HG02973 (cell line): ENCODE results near the gene RNF32.
"Not testable (repeated sequence)": the region's sequence is repeated elsewhere in the genome, so short reads cannot be mapped to it uniquely, and the experiment has no call there.

Experiments used
- ATAC-seq: cut with Tn5 transposase; IDR thresholded peaks from one replicate; pipeline ENCODE4 v1.9.1; 2021; ENCODE audit warnings: moderate library complexity; ENCODE audit not compliant: unreplicated experiment

The RNF32 gene

DNA sequence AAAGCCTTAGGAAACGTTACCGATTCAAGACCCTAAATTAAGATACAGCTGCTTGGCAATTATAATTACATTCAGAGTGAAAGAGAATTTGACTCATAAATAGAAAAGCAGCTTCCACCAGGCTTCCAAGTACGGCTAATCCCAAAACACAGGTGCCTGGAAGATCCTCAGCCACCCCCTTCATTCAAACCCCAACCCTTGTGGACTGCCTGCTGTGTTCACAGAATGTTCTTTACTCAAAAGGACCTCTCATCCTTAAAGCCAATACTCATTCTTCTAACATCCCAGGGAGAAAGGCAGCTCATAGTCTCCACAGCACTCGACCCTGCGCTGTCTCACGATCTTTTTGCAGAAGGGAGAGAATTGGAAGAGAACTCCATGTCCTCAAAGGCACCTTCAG, 32.9 kb downstream of the RNF32 start:
- ATAC-seq: no peak

DNA sequence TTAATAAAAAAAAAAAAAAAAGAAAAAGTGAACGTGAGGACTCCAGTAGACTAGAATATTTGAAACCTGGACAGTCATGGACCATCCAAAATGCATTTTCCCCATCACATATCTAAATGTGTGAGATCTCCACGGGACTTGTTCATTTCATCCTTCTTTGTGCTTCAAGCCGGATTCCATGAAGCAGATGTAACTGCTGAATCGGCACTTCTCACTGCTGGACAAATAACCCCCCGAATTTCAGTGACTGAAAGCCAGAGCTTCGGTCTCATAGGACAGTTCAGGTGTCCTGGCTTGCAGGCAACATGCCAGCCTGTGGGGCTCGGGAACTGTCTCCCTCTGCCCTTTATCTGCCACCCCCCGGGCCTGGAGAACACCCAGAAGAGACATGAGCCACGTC, 33.3 kb downstream of the RNF32 start:
- no peak for ATAC-seq

DNA sequence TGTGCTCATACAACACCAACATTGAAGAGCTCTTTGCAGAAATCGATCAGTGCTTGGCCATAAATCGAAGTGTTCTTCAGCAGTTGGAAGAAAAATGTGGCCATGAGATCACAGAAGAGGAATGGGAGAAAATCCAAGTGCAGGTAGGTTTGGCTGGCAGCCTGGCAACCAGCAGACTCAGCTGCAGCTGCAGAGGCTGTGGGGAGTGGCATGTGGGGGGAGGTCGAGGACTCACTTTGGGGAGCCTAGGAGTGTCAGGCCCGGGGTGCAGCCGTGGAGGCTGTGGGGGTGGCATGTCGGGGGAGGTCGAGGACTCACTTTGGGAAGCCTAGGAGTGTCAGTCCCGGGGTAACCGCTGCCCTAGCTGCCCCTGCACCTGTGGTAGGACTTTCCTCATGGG, 35.1 kb downstream of the RNF32 start:
- ATAC-seq: no peak

DNA sequence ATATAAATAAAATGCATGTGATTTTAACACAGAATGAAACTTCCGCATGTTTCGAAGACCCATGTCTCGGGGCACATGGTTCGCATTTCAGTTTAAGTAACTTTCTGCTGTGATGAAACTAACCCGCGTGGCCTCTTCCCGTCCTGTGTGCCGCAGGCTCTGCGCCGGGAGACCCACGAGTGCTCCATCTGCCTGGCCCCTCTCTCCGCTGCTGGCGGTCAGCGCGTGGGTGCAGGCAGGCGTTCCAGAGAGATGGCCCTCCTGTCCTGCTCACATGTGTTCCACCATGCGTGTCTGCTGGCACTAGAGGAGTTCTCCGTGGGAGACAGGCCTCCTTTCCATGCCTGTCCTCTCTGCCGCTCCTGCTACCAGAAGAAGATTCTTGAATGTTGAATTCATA, 35.7 kb downstream of the RNF32 start:
- no peak for ATAC-seq

DNA sequence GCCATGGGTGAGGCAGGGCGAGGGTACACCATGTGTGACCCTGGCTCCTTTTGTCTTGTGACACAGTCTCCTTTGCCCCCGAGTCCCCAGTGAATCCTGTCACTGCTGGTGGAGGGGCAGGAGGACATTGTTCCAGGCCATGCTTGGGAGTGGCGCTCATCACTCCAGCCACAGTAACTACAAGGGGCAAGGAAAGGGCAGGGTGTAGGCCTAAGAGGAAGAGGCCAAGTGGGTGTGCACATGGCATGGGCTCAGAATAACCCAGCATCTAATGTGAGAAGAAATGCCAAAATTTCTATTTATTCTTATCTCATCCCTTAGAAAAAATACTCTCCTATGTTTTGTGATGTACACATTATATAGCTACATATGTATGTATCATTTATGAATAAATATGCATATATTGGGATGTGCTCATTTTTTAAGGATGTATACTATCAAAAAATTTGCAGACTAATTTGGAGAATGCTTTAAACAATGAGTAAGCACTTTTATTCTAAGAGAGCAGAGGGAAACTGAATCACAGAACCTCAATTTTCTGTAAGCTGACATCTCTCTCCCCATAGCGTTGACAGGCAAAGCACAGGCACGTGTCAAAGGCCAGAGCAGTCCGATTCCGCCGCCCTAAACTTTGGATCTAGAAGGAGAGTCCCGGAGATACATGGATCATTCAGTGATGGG, 36.9 kb downstream of the RNF32 start:
- no peak for ATAC-seq

DNA sequence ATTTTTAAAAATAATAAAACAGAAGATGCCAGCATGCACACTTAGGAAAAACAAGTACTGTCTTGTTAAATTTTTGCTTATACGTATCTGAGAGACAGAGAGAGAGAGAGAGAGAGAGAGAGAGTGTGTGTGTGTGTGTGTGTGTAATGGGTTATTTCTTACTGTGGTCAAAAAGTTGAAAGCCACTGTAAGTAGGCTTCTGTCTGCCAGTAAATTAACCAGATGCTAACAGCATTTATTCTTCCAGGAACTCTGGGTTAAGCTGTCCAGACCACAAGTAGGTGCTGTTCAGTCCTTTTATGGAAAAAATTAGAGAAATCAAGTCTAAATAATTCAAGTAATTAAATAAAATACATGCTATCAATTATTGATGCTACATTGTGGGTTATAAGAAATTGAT, 39.7 kb downstream of the RNF32 start:
- ATAC-seq: no peak

DNA sequence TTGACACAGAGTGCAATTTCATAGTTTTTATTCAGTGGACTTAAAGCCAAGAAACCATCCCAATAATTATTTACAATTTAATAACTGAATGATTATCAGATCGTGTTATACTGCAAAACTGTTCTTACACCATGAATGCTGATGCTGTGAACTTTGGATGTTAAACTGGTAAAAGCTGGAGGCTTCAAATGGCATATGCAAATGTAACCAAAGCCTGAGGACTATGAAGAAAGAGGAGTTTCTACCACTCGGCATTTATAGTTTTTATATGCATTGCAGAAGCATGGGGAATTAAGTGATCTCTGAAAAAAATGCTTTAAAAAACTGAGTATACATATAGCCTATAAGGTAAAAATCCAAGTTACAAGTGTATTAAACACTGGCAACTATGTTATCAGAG, 42.4 kb downstream of the RNF32 start:
- ATAC-seq: no peak

DNA sequence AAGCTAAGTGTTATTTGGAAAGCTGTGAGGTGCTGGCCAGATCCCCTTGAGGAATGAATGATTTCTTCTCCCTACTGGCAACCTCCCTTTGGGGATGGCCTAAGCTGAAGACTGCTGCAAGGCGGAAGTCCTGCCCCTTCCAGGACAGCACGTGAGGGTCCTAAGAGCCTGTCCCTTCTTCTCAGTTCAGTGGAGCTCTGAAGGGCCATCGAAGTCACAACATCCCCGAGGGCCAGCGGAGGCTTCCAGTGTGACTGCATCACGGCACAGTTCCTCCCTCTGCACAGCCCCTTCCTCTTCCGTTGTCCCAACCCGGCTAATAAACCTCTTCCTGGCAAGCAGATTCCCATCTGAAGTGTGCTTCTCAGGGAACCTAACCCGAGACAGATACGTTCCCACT, 43.7 kb downstream of the RNF32 start:
- no peak for ATAC-seq

DNA sequence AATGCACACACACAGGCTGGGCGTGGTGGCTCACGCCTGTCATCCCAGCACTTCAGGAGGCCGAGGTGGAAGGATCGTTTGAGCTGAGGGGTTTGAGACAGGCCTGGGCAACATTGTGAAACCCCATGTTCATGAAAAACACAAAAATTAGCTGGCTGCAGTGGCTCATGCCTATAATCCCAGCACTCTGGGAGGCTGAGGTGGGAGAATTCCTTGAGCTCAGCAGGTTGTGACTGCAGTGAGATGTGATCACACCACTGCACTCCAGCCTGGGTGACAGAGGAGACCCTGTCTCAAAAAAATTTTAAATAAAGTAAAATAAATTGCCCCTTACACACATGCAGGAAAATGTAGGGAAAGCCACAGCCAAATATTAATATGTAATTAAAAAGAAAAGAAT, 44.1 kb downstream of the RNF32 start:
- no peak for ATAC-seq

GRCh38 chr7:156691764-156692163, 51.2 kb downstream of the RNF32 start:
- no peak for ATAC-seq

DNA sequence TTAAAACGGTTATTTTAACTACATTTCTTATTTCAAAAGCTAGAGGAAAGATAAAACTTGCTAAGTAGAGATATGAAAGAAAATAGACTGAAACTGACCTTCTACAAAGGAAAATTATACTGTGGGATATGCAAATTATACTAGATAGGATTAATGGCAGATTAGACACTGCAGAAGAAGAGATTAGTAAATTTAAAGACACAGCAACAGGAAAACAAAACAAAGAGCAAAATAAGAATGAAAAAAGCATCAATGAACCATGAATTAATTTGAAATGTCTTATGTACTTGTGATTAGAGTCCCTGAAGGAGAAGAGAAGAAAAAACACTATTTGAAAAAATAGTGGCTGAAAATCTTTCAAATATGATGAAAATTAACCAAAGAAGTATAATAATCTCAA, 52.3 kb downstream of the RNF32 start:
- no peak for ATAC-seq

- no peak for ATAC-seq
Observed at GRCh38 chr7:156693627-156694026, 53.1 kb downstream of the RNF32 start.

DNA sequence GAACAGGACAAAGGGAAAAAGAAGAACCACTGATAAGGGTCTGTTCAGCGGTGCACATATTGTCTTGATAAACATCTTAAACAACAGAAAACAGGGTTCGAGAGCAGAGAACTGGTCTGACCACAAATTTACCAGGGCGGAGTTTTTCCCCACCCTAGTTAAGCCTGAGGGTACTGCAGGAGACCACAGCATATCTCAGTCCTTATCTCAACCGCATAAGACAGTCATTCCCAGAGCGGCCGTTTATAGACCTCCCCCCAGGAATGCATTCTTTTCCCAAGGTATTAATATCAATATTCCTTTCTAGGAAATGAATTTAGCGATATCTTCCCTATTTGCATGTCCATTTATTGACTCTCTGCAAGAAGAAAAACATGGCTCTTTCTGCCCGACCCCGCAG, 56.7 kb downstream of the RNF32 start:
- ATAC-seq: not testable (repeated sequence)

GRCh38 chr7:156698512-156698911, 57.9 kb downstream of the RNF32 start:
- not testable (repeated sequence) for ATAC-seq

DNA sequence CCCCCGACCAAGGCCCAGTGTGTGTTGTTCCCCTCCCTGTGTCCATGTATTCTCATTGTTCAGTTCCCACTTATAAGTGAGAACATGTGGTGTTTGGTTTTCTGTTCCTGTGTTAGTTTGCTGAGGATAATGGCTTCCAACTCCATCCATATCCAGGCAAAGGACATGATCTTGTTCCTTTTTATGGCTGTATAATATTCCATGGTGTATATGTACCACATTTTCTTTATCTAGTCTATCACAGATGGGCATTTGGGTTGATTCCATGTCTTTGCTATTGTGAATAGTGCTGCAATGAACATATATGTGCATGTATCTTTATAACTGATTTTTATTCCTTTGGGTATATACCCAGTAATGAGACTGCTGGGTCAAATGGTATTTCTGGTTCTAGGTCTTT, 61.2 kb downstream of the RNF32 start:
- ATAC-seq: not testable (repeated sequence)

DNA sequence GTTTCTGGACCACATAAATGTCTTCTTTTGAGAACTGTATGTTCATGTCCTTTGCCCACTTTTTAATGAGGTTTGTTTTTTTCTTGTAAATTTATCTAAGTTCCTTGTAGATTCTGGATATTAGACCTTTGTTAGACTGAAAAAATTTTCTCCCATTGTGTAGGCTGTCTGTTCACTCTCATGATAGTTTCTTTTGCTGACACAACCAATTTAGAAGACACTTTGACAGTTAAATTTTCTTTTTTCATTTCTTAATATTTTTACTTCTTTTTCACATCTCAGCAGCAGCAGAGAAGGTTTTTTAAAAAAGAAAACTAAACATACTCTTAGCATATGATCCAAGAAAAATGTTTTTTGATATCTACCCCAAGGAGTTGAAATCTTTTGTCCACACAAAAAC, 61.8 kb downstream of the RNF32 start:
- no peak for ATAC-seq

GRCh38 chr7:156703209-156703608, 62.6 kb downstream of the RNF32 start:
- no peak for ATAC-seq

- no peak for ATAC-seq
Observed at GRCh38 chr7:156703773-156704482, 63.4 kb downstream of the RNF32 start.

GRCh38 chr7:156722043-156722826, 81.7 kb downstream of the RNF32 start:
- ATAC-seq: no peak

DNA sequence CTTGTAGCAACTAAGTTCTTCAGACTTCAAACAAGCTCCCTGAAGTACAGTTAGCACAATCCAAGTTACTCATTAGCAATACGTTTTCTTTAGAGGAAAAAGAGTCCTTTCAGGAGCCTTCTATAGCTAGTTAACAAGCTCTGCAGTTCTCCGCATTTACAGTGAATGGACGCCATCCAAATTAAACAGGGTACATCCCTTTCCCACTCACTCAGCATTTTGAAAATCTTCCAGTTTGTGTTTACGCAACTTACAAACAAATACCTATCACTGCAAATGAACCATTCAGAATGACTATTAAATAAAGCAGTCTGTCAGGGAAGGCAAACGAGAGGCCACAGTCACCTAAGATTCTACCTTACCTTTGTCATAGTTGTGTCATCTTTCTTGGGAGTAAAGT, 84.5 kb downstream of the RNF32 start:
- no peak for ATAC-seq

GRCh38 chr7:156725936-156726335, 85.4 kb downstream of the RNF32 start:
- ATAC-seq: no peak
